NT2/D1 (cell line): ENCODE results near the gene FETUB.

Experiments
- DNase-seq: peaks from one replicate; pipeline ENCODE4 v3.0.0-alpha.2; 2011; ENCODE audit warnings: low read depth, low spot score
- H3K27me3 ChIP-seq: 2 replicates; pipeline ENCODE4 v1.6.0; 2011; ENCODE audit warnings: mild to moderate bottlenecking; ENCODE audit not compliant: insufficient read length, insufficient read depth
- H3K36me3 ChIP-seq: 2 replicates; pipeline ENCODE4 v1.6.1; 2011; ENCODE audit warnings: mild to moderate bottlenecking, low read length, mixed read lengths; ENCODE audit not compliant: insufficient read depth, insufficient read length
- H3K4me1 ChIP-seq: 2 replicates; pipeline ENCODE4 v1.5.1; 2011; ENCODE audit not compliant: insufficient read depth, insufficient read length
- H3K4me3 ChIP-seq: 2 replicates; pipeline ENCODE4 v1.5.1; 2011; ENCODE audit warnings: low read depth; ENCODE audit not compliant: insufficient read length
- H3K9ac ChIP-seq: 2 replicates; pipeline ENCODE4 v1.6.0; 2011; ENCODE audit warnings: low read depth; ENCODE audit not compliant: insufficient read length
- H3K9me3 ChIP-seq: 2 replicates; pipeline ENCODE4 v1.5.1; 2011; ENCODE audit warnings: mild to moderate bottlenecking, low read length; ENCODE audit not compliant: insufficient read depth
- SUZ12 ChIP-seq: IDR thresholded peaks from 2 replicates; pipeline ENCODE4 v1.6.1; 2011; ENCODE audit not compliant: insufficient read length, insufficient read depth; ENCODE audit errors: extremely low read depth
- YY1 ChIP-seq: IDR thresholded peaks from 2 replicates; pipeline ENCODE4 v1.6.1; 2011; ENCODE audit not compliant: insufficient read length, insufficient read depth
- ZNF274 ChIP-seq: IDR thresholded peaks from 2 replicates; pipeline ENCODE4 v1.6.1; 2011; ENCODE audit warnings: mild to moderate bottlenecking, low read depth, low read length

The FETUB gene

DNA sequence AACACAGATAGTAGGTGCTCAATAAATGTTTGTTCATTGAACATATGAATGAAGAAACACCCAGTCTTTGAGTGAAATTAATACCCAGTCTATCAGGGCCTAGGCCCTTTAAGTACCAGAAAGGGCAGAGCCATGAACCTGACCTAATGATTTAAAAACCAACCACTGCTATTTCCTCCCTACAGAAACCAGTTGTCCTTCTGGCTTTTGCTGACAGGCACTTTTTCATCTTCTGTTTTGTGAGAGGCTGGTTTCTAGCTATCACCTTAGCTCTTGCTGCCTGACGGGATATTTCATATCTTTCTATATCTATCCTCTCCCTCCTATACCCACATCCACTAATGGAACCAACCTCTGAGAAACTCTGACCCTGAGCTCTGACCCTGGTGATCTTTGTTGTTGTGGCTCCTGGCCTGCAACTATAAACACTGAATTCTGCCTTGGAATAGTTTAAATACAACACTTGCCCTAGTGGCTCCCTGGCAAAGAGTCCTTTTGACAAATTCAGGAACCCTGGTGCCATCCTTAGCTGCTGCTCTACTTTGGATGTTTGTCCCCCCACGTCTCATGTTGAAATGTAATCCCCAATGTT lies 31.5 kb upstream of the FETUB start:
- Histone ChIP-seq H3K4me1 (no peaks in the 10 kb centered on the region), H3K27me3 (no peaks in the 10 kb centered on the region), H3K4me3 (no peak overlapping the region), H3K36me3 (no peaks in the 10 kb centered on the region), H3K9ac (no peak overlapping the region), H3K9me3 (no peaks in the 10 kb centered on the region)
- TF ChIP-seq YY1: no peak
- no peak for TF ChIP-seq ZNF274
- no peak for TF ChIP-seq SUZ12
- no peak for DNase-seq

DNA sequence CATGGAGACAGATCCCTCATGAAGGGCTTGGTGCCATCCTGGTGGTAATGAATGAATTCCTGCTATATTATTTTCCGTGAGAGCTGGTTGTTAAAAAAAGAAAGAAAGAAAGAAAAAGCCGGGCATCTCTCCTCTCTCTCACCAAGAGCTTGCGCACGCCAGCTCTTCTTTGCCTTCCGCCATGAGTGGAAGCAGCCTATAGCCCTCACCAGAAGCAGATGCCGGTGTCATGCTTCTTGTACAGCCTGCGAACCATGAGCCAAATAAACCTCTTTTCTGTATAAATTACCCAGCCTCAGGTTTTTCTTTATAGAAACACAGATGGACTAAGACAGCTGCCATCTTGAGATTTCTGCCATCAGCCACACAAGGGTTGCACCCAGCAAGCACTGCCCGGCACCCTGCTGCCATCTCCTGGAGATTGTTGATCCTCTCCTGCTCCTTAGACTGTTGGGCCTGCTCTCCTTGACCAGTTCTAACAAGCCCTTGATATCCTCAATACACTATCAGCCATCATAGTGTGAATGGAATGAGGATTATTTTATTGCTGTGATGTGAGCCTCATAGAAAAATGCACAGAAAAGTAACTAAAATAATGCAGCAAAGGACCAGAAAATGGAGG lies 30.8 kb upstream of the FETUB start:
- no peak for TF ChIP-seq YY1
- no peak for TF ChIP-seq ZNF274
- TF ChIP-seq SUZ12: no peak
- Histone ChIP-seq H3K4me1 (no peaks in the 10 kb centered on the region), H3K9ac (no peak overlapping the region), H3K36me3 (no peaks in the 10 kb centered on the region), H3K4me3 (no peak overlapping the region), H3K27me3 (no peaks in the 10 kb centered on the region), H3K9me3 (no peaks in the 10 kb centered on the region)
- no peak for DNase-seq

DNA sequence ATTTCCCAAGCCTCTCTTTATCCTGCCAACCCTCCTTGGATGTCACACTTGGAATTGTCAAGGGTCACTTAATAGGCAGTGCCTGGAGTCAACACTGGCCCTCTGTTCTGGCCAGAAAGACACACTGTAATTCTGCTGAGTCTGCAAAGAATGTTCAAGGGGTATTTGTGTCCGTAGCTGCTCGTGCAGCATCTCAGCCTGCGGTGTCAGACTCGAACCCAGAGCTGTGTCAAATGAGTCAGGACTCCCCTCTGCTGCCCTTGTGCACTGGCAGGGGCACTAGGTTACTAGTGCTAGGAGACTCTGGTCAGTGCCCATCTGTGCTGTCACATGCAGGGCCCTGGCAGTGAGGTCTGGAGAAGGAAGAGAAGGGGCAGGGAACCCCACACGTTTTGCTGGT lies 28.1 kb upstream of the FETUB start:
- Histone ChIP-seq H3K9me3 (no peaks in the 10 kb centered on the region), H3K9ac (no peak overlapping the region), H3K27me3 (peaks cover 2% of the 10 kb centered on the region), H3K4me3 (no peak overlapping the region), H3K36me3 (no peaks in the 10 kb centered on the region), H3K4me1 (no peaks in the 10 kb centered on the region)
- DNase-seq: no peak
- no peak for TF ChIP-seq ZNF274
- no peak for TF ChIP-seq YY1
- TF ChIP-seq SUZ12: no peak

DNA sequence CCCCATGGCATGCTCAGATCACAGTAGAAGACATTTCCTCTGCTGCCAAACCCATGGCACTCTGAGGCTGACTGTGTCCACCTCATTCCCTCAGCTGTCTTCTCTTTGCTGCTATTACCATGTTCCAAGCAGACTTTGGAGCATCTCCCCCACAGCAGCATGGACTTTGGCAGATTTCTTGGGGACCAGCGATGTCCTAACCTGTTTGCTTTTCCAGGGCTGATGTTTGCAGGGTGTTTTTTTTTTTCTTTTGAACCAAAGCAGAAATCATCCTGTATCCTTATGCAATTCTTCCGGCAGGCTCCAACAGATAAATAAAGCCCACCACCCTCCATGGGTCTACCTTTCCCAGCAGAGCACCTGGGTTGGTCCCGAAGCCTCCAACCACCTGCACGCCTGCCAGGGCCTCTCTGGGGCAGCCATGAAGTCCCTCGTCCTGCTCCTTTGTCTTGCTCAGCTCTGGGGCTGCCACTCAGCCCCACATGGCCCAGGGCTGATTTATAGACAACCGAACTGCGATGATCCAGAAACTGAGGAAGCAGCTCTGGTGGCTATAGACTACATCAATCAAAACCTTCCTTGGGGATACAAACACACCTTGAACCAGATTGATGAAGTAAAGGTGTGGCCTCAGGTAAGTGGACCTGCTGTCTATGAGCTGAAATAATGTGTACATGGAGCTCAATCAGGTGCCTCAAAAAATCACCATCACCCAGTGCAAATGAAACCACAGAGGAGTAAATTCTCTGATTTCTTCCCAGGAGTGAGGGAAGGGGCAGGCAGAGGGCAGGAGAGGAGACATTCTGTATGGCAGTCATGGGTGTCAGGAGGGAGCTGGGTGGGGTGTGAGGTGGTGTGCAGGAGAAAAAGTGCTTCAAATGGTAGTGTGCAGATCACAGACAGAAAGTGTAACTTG lies 27.2 kb upstream of the FETUB start, which contains the start of gene AHSG:
TSS of gene AHSG (plus strand) at position 340 of the 916 bp plus-strand sequence. CDS start at position 422, 82 bp downstream.
- Histone ChIP-seq H3K4me3 (no peak within 1 kb of the TSS), H3K9me3 (no peaks in the 10 kb centered on the region), H3K36me3 (no peaks in the 10 kb centered on the region), H3K9ac (no peak within 1 kb of the TSS), H3K4me1 (peaks cover 4% of the 10 kb centered on the region), H3K27me3 (peaks cover 11% of the 10 kb centered on the region)
- TF ChIP-seq SUZ12: no peak
- DNase-seq: no peak

DNA sequence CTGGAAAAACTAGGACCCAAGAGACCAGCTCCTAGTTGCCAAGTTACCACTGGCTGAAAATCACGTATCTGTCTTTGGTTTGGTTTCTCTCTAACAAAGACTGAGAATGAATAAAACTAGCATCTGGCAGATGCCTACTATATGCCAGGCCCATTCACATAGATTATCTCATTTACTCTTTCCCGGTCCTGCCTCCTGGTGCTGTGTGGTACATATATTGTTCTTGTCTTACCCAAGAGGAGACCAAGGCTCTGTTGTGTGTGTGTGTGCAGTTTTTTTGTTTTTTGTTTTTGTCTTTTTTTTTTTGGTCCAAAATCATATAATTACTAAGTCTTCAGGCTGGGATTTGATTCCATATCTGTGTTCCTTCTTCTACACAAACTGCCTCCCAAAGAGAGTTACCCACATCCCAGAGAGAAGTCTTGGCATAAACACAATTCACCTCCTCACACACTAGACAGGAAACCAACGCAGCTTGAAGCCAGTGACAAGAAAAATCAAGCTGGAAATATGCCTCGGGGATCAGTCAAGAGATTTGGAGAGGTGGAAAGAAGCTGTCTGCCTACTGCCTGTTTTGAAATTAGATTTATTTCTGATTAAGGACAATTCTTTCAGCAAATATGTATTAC lies 26.4 kb upstream of the FETUB start:
- DNase-seq: no peak
- peaks cover 4% of the 10 kb centered on the region for H3K4me1 ChIP-seq
- no peaks in the 10 kb centered on the region for H3K36me3 ChIP-seq
- TF ChIP-seq SUZ12 (no peak), ZNF274 (no peak), YY1 (no peak)
- H3K9me3 ChIP-seq: no peaks in the 10 kb centered on the region
- H3K4me3 ChIP-seq: no peak overlapping the region
- H3K9ac ChIP-seq: no peak overlapping the region
- peaks cover 18% of the 10 kb centered on the region for H3K27me3 ChIP-seq

DNA sequence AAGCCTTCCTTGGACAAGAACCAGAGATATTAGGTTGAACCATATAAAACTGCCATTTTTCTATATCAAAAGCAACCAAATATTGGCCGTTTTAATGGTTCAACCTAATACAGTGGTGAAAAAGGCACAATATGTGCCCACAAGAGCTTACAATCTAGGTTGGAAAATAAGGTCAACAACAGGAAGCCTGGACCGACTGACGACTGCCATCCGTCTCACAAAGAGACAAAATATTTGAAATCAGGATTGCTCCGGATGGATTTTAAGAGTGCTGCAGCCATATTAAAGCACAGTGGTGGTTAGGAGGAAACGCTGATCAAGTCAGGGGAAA lies 26.0 kb upstream of the FETUB start:
- no peak for DNase-seq
- H3K27me3 ChIP-seq: peaks cover 18% of the 10 kb centered on the region
- no peak for TF ChIP-seq ZNF274
- no peak overlapping the region for H3K4me3 ChIP-seq
- H3K9me3 ChIP-seq: no peaks in the 10 kb centered on the region
- no peaks in the 10 kb centered on the region for H3K36me3 ChIP-seq
- H3K4me1 ChIP-seq: peaks cover 4% of the 10 kb centered on the region
- H3K9ac ChIP-seq: no peak overlapping the region

DNA sequence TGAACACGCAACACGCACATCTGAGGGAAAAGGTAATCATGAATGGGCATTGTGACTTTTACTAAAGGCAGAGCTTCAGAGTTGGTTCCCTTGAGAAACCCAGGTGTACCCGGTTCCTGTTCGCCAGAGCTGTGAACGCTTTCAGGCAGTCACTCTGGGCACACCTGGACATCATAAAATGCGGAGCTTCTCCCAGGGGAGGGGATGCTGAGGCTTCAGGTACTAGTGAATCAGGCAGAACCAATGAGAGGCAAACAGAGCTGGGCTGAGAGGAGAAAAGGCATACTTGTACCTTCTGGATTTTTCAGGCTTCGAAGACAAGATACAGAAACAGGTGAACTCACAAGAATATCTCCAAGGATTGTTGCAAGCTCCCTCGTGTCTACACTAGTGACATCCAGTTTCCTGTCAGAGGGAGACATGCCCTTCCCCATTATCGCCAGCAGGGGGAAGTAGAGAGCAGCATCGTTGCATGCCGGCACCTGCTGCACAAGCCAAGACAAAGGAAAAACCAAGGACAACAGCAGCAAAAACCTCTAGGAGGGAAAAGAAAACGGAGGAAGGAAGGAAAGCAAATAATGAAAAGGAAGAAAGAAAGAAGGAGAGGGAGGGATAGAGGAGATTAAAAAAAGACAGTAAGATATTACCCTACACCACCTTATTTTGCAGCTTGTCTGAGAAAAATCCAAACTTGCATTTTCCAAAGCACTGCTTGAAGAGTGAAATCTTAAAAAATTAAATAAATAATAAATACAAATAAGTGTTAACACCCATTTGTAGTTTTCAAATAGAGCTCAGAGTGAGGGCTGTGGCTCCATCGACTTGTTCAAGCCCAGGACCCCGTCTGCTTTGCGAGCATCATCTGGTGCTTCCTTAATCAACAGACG lies 25.4 kb upstream of the FETUB start:
- TF ChIP-seq SUZ12: no peak
- TF ChIP-seq ZNF274: no peak
- TF ChIP-seq YY1: no peak
- Histone ChIP-seq H3K9ac (no peak overlapping the region), H3K9me3 (no peaks in the 10 kb centered on the region), H3K27me3 (peaks cover 18% of the 10 kb centered on the region), H3K4me1 (peaks cover 4% of the 10 kb centered on the region), H3K4me3 (no peak overlapping the region), H3K36me3 (no peaks in the 10 kb centered on the region)
- peak; percentile 81 for DNase-seq
